HG02973 (cell line): Measurements from ENCODE around the gene CREB1.
"Not testable (repeated sequence)": the region's sequence is repeated elsewhere in the genome, so short reads cannot be mapped to it uniquely, and the experiment has no call there.

ENCODE experiments used
- ATAC-seq: cut with Tn5 transposase; IDR thresholded peaks from one replicate; pipeline ENCODE4 v1.9.1; 2021; ENCODE audit warnings: moderate library complexity; ENCODE audit not compliant: unreplicated experiment

The CREB1 gene

DNA sequence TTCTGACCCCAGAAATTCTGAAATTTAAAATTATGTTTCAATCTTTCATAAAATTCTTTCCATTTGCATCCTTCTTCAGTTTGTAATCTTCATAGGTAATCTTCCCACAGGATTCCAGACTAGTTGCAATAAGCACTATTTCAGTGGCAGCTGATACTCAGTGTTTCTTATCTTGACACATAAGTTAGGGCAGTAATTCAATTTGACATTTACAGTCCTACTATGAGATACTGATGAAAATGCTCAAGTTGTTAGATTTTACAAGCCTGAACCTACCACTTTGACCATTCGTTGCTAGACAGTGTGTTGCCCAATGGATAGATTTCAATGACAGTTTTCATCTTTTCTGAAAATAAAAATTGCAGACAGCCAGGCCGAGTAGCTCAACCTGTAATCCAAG is 85.1 kb downstream of the CREB1 start:
- no peak for ATAC-seq

DNA sequence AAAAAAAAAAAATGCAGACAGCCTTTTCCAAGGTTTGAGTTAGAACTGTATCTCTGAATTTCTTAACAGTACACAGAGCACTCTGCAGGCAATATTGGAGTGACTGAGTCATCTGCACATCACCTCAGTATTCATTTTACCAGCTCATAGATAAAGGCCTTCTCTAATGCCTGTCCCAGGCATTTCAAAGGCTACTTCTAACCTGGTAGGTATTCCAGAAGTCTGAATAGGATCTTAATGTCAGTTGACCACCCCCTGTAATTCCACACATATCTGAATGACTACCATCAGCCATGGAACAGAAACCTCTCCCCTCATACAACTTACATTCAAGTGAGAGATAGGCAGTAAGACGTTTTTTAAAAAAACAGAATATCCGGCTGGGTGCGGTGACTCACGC is 86.4 kb downstream of the CREB1 start:
- no peak for ATAC-seq

DNA sequence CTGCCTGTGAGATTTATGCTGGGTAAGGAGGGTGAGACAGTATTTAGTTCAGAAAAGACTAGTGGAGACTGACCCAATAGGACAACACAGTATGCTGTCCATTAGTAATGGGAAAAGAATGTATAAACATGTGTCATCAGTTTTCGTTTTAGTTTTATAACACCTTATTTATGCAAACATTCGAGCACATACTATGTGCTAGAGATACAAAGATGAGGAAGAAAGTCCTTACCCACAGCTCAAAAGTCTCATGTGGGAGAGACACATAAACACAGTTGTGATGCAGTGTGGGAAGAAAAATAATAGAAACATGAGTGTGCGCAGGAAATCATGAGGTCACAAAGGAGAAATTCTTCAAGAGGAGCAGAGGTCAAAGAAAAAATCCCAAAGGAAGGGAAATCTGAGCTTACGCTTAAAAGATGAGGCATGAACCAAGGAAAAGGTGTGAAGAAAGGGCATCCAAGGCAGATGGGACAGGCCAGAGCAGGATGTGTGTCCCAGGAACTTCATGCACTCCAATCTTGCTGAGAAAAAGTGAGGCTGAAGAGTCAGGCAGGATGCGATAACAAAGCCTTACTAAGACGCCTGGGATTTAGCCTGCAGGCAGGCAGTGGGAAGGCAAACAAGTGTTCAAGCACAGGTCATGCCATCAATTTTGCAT is 87.4 kb downstream of the CREB1 start:
- ATAC-seq, result no peak

DNA sequence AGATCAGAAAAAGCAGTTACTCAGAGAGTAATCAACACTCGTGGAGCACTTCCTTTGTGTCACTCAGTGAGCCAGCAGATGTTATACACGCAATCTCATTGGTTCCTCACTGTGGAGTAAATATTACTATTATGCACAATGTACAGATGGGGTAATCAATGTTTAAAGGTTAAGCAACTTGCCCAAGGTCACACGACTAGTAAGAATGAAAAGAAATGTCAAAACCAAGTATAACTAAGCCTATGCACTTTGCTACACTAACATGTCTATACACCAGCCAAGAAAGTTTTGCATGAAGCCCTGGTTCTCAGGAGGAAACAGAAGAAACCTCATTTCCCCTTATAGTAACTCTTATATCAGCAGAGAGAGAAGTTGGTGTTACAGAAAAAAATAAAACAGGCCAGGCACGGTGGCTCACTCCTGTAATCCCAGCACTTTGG is 90.0 kb downstream of the CREB1 start:
- ATAC-seq, result peak; percentile 30

DNA sequence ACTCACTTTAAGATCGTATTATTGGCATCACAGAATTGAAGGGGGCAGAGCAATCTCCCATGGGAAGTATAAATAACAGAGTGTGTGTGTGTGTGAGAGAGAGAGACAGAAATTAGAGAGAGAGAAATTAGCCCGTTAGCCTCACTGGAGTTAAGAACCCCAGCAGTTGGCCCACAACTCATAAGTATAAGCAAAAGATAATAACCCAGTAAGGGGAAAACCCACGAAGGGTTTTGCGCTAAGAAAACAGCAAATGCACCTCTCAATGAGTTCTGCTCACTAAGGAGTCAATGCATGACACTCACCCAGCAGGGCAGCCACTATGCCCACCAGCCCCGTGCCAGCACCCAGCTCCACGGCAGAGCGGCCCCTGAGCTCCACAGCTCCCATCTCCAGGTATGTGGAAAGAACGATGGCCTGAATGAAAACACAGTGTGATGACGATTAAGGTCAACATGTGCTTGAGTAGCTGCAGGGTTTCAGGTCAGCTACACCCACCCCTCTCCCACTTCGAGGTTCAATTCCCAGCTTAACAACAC is 91.8 kb downstream of the CREB1 start:
- no peak for ATAC-seq

DNA sequence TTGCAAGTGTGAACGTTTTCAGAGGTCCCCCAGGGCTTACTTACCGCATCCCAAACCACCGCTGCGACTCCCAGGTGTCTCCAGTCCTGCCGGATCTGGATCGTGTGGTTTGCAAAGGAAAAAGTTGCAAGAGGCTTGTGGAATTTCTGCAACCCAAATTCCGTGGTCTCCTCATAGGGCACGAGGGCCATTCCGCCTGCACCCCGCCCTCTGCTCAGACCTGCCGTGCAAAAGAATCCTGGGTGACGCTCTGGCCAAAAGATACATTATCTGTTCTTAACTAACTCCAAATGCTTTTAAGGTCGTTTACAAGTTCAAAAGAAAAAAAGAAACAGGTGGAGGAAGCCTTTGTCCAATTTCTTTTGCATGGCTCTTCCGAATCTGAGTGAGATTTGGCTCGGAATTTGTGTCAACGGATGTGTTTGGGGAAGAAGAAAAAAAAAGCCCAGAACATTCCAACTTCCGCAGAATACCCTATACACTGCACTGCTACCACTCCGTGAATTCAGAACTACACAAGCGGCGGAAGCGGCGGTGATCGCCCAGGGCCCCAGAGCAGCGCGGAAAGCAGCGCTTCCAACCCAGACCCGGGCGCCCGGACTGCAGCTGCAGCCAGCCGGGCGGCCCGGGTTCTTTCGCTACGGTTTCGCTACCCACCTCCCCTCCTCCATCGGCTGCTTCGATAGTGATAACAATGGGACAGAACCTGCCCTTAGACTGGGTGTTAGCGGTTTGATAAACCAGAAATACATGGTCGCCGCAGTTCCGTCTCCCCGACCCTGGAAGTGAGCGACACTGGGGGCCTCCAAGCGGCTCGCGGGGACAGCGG is 94.6 kb downstream of the CREB1 start:
- peak; percentile 40 for ATAC-seq

DNA sequence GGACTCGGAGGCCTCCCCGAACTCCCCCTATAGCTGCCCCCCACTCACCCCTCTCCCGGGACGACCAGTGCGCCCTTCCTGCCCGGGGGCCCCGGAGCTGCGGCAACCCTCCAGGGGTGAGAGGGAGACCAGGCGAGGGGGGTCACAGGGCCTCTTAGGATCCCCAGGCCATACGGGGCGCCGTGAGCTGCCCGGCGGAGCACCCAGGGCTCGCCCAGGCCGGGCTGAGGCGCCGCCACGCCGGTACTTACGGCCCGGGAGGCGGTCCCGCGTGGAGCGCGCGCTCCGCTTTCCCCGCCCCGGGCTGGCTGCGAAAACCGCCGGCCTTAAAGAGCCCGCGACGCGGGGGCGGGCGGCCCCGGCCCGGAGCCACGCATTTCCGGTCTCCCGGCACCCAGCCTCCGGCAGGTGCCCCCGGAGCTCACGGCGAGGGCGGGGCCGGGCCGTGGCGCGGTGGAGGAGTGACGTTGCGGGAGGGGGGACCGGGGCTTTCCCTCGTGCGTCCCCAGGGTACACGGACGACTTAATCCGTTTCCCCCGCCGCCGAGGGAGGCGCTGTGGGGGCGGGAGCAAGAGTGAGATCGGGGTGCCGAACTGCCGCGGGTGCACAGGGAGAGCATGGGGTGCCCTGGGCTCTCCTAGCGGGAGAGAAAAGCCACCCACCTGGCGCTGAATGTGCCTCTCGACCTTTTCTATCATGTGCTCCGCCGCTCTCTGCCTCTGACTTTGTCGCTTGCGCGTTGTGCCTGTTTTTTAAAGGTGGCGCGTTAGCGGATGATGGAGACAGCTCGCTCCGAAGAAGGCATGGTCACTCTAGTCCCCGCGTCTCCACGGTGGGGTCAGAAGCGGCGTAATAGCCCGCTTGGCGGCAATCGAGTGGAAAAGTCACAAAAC is 95.5 kb downstream of the CREB1 start, which contains the start of gene METTL21A:
Gene METTL21A, minus strand, starts transcription at position 381 of the 894 bp plus-strand sequence. CDS start 1,019 bp downstream, outside the sequence.
- ATAC-seq, result peak; percentile 55

DNA sequence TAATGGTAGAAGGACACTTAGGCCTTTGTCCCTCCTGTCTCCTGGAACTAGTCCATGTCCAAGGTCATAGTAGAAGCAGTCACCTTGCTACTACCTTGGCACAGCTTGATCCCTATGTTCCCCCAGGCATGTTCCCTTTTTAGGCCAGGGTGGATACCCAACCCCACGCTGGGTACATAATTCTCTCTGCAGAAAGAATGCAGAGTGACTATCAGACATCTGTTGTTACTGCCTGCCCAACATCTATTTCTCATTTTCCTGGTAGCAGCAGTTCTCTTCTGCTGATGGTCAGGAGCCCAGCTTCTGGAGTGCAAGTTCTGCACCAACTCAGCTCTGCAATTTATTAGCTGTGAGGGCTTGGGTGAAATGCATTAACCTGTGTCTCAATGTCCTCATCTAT is 99.8 kb downstream of the CREB1 start:
- no peak for ATAC-seq

DNA sequence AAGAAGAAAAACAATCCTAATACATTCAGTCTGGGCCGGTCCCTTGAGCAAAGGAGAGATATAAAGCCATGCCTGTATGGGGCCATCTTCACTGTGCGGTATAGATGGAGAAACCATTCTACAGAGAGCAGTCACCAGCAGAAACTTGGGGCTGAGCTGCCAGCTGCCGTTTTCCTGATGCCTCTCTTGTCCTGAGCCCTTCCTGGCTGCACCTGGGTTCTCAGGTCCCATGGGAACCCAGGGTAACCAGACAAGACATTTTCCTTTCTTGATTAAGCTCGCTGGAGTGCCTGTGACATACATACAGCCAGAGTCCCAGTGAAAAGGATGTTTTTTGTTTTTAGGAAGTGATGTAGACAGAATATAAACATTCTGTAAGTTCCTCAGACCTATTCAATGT is 100.7 kb downstream of the CREB1 start:
- no peak for ATAC-seq

DNA sequence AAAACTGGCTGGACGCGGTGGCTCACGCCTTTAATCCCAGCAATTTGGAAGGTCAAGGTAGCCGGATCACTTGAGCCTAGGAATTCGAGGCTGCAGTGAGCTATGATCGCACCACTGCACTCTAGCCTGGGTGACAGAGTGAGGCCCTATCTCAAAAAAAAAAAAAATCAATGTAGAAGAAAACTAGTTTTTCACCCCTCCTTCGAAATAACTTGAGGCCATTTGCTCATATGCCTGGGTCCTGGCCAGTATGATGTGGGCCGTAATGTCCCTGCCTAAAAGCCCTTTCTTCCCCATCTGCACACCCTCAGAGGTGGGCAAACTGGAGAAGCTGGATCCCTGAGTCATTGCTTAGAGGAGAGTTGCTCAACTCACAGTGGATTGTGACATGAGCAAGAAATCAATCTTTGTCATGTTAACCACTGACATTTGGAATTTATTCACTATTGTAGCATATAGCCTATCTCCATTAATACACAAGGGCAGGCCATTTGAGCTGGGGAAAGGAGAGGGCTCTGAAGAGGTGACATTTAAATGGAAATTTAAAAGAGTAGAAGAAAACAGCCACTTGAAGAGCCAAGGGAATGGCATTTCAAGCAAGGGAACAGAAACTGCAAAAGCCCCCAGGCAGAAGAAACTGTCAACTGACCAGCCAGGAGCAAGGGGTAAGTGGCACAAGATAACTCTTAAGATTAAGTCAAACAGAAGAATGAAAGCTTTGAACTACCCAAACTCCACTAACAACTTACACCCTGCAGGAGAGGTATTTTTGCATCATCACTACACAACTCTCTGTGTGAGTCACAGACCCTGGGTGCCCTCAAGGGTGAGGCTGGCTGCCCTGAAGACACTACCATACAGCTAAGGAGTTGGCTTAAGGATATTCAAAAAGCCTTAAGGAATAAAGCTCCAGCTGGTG is 103.1 kb downstream of the CREB1 start:
- no peak for ATAC-seq

DNA sequence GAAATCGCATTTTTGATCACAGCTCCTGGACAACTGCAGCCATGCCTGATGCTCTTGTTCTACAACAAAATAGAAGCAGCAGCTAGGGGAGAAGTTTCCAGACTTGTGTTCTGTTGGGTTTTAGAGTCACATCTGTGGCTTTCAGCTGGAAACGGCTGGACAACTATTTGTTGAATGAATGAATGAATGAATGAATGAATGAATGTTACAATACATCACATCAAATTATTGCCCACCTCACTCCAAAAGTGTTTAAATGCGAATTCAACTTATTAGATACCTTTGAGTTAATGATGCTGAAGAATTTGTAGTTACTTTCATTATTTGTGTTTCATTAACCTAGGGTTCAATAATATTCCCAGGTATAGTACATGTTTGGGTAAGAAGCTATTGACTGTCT is 103.9 kb downstream of the CREB1 start:
- no peak for ATAC-seq

DNA sequence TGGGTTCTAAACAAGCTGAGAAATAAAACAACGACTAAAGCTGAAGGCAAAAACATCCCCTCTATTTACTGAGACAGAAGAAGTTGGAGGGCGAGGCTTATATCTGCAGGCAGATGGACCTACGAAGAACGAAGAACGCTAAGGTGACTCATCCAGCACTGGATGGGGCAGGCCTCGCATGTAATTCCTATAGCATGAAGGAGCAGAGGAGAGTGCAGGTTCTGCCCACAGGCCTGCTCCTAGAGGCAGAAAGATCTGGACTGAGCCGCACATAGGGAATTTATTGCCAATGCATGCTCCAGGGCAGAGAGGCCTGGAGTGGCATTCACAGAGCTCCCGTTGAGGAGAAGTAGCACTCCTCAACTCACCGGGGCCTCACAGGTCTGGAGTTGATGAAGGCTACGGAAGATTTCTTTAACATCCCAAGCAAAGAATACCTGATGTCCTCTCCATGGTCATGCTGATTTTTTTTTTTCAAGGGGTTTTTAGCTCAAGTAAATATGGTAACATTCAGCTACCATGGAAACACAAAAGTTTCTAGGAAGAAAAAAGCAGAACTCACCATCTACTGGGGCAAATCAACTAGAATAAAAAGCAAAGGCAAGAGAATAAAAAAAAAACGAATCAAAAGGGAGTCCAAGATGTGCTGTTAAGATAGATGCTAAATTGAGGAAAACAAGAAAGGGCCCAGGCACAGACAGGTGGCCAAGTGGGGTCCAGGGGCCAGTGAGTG is 105.9 kb downstream of the CREB1 start:
- no peak for ATAC-seq

DNA sequence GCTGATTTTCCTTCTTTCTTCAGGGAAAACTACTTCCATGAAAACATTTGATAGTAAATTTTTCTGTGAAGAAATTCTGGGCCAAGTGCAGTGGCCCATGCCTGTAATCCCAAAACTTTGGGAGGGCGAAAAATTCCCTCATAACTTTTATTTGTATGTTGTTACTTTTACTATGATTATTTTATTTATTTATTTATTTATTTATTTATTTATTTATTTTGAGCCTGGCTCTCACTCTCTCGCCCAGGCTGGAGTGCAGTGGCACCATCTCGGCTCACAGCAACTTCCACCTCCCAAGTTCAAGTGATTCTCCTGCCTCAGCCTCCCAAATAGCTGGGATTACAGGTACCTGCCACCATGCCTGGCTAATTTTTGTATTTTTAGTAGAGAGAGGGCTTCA is 109.5 kb downstream of the CREB1 start:
- ATAC-seq, result not testable (repeated sequence)

DNA sequence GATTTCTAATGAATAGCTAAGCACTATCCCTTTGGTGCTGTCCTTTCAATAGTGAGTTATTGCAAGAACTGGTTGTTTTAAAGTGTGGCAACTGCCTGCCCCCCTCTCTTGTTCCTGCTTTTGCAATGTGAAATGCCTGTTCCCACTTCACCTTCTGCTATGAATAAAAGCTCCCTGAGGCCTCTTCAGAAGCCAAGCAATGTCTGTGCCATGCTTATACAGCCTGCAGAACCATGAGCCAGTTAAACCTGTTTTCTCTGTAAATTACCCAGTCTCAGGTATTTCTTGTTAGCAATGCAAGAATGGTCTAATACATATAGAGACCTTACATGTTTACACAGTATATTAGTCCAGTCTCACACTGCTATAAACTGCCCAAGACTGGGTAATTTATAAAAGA is 110.4 kb downstream of the CREB1 start:
- ATAC-seq, result no peak

DNA sequence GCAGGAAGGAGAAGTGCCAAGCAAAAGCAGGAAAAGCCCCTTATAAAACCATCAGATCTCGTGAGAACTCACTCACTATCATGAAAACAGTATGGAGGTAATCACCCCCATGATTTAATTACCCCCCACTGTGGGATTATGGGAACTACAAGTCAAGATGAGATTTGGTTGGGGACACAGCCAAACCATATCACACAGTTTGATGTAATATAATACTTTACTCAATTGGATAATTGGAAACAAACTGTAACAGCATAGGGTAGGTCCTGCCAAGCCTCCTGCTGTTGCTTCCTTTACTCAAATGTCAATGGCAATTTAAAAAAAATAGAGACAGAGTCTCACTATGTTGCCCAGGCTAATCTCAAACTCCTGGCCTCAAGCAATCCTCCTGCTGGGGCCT is 110.9 kb downstream of the CREB1 start:
- no peak for ATAC-seq

DNA sequence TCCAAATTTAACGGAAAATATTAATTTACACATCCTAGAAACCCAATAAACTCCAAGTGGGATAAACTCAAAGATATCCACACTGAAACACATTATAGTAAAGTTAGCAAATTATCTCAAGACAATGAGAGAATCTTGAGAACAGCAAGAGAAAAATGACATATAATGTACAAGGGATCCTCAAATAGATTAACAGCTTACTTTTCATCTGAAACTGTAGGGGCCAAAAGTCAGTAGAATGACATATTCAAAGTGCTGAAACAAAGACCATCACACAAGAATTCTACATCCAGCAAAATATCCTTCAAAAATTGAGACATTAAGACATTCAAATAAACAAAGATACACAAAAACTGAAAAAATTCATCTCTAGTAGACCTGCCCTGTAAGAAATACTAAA is 114.1 kb downstream of the CREB1 start:
- ATAC-seq, result no peak

DNA sequence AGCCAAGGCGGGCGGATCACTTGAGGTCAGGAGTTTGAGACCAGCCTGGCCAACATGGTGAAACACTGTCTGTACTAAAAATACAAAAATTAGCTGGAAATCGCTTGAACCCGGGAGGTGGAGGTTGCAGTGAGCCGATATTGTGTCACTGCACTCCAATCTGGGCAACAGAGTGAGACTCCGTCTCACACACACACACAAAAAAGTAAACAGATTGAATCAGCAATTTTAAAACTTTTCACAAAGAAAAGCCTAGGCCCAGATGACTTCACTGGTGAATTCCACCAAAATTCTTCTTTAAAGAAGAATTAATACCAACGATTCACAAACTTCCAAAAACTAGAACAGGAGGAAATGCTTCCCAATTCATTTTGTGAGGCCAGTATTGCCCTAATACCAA is 116.8 kb downstream of the CREB1 start:
- ATAC-seq, result not testable (repeated sequence)
